Measurements from ENCODE around the gene RMP24.

Gene RMP24

GRCh38 chr18:35972197-35973000, at the start of gene RMP24:
Gene RMP24, plus strand, starts transcription at chr18:35972679.
- intact Hi-C loops (cut with DNase I), result loop anchor here (1.0 to 5.0 kb wide), 3 partner anchors 95 to 730 kb away; partner anchors contain the start of genes INO80C, RPRD1A and ZNF397

DNA sequence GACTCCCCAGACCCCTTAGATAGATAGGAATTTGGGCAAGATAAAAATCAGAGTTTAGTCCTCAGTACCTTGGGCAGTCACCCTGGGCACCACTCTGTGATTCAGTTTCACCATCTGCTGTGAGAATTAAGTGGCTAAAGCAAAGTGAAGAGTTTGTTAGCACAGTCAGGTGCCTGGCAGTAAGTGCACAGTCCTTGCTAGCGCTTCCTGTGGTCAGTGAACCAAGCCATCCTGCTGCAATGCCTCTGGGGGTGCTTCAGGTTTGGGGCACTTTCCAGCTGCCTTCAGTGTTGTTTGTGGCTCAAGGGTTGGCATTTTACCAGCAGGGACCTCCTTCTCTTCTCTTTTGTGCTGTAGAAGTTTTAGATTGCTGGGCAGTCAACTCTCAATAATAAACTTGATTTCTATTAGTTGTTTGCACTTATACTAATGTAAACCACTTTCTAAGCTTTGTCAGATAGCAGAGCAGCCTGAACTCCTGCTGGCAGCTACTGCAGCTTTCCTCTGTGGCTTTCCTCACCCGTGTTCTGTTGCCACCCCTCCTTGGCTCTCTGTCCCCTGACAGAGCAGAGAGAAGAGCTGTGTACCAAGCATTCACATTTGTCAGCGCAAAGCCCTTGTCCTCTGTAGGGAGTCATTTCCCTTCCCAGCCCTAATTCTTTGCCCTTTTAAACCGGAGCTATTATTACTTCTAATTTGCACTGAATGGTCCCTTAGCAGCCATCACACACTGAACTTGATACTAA, 48.4 kb upstream of the RMP24 start:
- intact Hi-C loops (cut with DNase I), result no loop called here
- DNase-seq (ENCODE audit: low spot score), result no peak

More at GRCh38 chr18:35972197-35973000, at the start of gene RMP24:
- peak; percentile 97 for DNase-seq (ENCODE audit: low spot score)

- intact Hi-C loops (cut with DNase I), result no loop called here
These were observed 45.6 kb upstream of the RMP24 start for GRCh38 chr18:35926884-35927283.

DNA sequence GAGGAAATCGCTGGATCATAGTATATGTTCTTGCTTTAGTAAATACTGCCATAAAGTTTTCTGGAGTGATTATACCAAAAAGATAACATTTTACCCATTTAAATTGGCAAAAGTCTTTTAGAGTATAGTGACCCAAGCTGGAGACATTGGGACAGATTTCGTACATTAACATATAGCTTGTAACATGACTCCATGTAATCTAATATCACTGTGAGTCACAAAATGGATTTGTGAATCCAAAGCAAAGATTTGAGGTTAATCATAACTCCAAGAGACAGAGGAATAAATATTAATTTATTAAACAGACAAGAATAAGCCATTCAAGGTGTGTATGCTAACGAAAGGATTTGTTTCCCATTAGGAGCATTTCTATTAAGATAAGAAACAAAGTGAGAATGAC, 45.0 kb upstream of the RMP24 start:
- DNase-seq (ENCODE audit: low spot score), result no peak
- intact Hi-C loops (cut with DNase I), result no loop called here

More at GRCh38 chr18:35926884-35927283, 45.6 kb upstream of the RMP24 start:
- no peak for DNase-seq (ENCODE audit: low spot score)

DNA sequence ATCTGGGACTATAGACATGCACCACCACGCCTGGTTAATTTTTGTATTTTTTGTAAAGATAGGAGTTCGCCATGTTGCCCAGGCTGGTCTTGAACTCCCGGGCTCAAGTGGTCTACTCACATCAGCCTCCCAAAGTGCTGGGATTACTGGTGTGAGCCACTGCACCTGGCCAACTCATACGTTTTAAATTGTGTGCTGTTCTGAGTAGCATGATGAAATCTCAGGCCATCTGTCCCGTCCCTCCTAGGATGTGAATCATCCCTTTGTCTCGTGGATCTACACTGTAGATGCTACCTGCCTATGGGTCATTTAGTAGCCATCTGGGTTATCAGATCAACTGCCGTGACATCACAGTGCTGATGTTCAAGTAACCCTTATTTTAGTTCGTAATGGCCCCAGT, 38.5 kb upstream of the RMP24 start:
- no peak for DNase-seq (ENCODE audit: low spot score)
- intact Hi-C loops (cut with DNase I), result no loop called here

GRCh38 chr18:35934891-35935290, 37.6 kb upstream of the RMP24 start:
- DNase-seq (ENCODE audit: low spot score), result no peak
- intact Hi-C loops (cut with DNase I), result no loop called here

DNA sequence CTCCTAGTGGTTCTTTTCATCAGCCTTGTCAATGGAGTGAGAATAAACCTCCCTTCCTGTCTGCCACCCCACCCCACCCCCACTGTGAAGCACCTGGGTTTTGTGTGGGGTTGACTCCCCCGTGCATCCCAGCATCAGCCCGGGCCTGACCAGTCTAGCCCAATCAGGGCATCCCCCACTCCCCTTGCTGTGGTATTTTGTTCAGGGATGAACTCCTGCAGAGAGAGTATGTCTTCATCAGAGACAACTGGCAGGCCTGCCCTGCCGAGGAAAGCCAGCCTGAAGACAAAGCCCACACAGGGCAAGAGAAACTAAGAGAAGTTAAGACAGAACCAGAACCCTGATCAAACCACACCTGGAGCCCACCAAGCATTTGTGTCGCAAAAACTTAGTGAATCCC, 36.7 kb upstream of the RMP24 start:
- no peak for DNase-seq (ENCODE audit: low spot score)
- intact Hi-C loops (cut with DNase I), result no loop called here

DNA sequence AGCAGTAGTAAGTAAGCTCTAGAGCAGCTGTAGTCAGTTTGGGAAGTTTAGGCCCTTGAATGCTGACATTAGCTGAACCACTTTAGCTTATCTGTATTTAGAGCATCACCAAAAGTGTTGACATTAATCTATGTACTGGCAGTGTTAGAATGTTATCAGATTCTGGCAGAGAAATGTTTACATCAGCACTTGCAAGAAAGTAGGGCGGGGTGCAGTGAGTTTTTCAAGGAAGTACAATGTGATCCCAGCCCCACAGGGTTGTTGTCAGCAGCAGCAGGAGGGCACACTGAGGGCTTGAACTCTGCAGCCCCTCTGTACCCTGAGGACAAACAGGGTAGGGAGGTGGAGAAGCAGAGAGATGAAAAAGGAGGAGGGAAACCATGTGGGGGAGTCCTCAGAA, 35.5 kb upstream of the RMP24 start:
- intact Hi-C loops (cut with DNase I), result no loop called here
- DNase-seq (ENCODE audit: low spot score), result no peak

DNA sequence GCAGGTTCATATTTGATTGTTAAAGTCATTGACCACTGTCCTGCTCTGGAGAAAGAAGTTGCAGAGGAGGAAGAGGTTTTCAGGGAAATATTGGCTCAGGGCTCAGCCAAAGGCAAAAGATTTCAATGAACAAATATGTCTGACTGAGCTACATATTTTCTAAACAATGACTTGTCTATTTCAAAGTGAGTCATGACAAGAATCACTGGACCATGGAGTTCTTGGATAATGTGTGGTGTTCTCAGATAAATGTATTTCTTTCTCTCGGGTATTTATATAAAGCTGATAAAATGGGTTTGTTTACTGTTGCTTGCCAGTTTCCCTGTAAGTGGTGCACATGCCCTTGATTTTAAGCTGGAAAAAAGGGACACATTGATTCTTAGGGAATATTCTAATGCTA, 34.3 kb upstream of the RMP24 start:
- DNase-seq (ENCODE audit: low spot score), result no peak
- intact Hi-C loops (cut with DNase I), result no loop called here

DNA sequence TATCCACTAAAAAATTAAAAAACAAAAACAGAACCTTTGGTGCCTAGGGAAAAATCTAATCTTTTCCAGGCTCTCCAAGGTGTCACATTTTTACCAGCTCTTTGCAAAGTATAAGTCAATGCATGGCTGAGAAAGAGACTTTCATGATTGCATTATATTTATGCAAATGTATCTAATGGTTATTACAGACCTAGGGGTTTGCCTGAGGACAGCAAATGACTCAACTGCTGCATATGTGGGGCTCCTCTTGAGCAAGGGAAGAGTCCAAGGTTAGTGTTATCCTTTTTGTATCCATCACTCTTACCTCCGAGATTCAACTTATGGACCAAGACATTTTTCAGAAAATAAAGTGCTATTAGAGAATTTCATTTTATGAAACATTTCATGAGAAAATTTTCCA, 33.9 kb upstream of the RMP24 start:
- intact Hi-C loops (cut with DNase I), result no loop called here
- DNase-seq (ENCODE audit: low spot score), result no peak

GRCh38 chr18:35939138-35939537, 33.3 kb upstream of the RMP24 start:
- intact Hi-C loops (cut with DNase I), result no loop called here
- DNase-seq (ENCODE audit: low spot score), result no peak

DNA sequence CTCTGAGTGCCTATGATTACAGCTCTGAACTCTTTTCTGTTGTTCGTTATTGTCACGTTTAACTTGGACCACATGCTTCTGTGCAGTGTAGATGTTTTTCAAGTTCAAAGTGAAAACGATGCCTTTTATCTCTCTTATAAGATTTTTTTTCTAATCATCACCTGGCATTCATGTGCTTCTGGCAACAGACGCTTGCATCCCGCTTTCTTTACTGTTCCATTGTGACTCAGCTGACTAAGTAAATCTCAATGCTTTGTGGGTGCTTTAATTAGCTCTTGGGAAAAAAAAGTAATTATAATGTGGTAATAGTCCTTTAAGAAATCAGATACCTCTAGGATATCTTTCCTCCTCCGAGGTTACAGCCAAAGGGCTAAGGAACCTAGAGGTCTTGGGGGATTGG, 31.2 kb upstream of the RMP24 start:
- intact Hi-C loops (cut with DNase I), result no loop called here
- no peak for DNase-seq (ENCODE audit: low spot score)

DNA sequence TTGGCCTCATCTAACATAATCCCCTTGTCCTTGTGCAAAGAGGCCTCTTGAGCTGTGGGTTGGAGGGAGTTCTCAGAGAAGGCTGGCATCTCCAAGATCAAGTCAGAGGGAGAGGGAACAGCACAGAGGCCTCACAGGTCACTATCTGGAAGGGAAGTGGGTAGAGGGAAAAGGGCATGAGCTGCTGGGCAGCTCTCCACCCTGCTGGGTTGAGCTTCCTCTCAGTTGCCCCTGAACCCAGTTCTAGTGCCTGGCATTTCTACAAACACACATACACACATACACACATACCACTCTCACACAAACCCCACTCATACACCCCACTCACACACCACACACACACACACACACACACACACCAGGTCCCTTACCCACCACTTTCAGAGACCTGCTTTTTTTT, 30.3 kb upstream of the RMP24 start:
- DNase-seq (ENCODE audit: low spot score), result no peak
- intact Hi-C loops (cut with DNase I), result no loop called here

- intact Hi-C loops (cut with DNase I), result no loop called here
These were observed 29.8 kb upstream of the RMP24 start for GRCh38 chr18:35942661-35943060.

GRCh38 chr18:35948080-35948479, 24.4 kb upstream of the RMP24 start:
- DNase-seq (ENCODE audit: low spot score), result no peak
- intact Hi-C loops (cut with DNase I), result no loop called here

More at GRCh38 chr18:35942661-35943060, 29.8 kb upstream of the RMP24 start:
- DNase-seq (ENCODE audit: low spot score), result no peak

- no peak for DNase-seq (ENCODE audit: low spot score)
- intact Hi-C loops (cut with DNase I), result no loop called here
These were observed 23.4 kb upstream of the RMP24 start for GRCh38 chr18:35949090-35949489.

GRCh38 chr18:35949903-35950627, 22.4 kb upstream of the RMP24 start:
- no peak for DNase-seq (ENCODE audit: low spot score)
- intact Hi-C loops (cut with DNase I), result no loop called here

- intact Hi-C loops (cut with DNase I), result no loop called here
- no peak for DNase-seq (ENCODE audit: low spot score)
These were observed 21.9 kb upstream of the RMP24 start for GRCh38 chr18:35950628-35950982.

DNA sequence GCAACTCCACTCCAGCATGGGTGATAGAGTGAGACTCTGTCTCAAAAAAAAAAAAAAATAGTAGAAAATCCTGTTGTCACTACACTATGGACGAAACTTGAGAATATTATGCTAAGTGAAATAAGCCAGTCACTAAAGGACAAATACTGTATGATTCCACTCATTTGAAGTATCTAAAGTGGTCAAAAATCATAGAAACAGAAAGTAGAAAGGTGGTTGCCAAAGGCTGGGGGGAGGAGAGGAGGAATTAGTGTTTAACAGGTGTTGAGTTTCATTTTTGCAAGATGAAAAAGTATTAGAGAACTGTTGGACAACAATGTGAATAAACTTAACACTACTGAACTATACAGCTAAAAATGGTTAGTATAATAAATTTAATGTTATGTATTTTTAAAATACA, 18.8 kb upstream of the RMP24 start:
- intact Hi-C loops (cut with DNase I), result no loop called here
- no peak for DNase-seq (ENCODE audit: low spot score)

- intact Hi-C loops (cut with DNase I), result no loop called here
- DNase-seq (ENCODE audit: low spot score), result no peak
These were observed 16.3 kb upstream of the RMP24 start for GRCh38 chr18:35956226-35956625.
